ENCODE results near the gene SOCS2.

Gene SOCS2

DNA sequence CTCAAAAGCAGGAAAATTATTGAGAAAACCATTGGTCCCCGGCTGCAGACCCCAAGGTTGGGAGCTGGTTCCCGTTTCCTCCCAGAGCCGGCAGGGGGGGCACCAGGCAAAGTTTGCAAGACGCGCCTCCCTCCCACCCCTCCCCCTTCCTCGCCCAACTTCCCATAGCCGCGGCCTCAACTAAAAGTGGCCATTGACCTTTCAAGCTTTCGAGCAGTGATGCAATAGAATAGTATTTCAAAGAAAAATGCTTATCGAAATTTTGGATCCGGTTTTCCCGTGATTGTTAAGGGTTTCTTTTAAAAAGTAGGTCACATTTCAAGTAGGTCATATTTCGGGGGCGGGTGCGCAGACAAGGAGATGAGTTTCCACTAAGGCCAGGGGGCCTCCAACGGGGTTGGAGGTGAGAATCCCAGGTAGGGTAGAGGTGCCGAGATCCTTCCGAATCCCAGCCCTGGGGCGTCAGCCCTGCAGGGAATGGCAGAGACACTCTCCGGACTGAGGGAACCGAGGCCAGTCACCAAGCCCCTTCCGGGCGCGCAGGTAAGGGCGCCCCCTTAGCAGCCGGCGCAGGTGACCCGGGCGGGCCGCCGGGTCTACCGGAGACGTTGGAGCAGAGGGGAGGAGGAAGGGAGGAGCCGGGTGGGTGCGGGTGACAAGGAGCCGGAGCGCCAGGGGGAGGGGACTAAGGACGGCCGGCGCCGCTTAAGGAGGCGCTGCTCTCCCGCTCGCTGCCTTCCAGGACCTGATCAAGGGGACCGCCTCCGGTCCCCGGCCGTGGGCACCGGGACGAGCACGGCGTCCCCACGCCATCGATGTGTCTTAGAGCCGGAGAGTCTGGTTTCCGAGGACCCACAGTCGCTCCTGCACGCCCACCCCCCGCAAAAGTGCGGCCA, 2.6 kb upstream of the SOCS2 start (continued):
- no peak for TF ChIP-seq ZNF169 (tag by site-specific recombination; IDR thresholded peaks at IDR 0.05)
- 0 out of 2 replicates have a peak, but pooled peaks have one; percentile 7 for TF ChIP-seq PRDM1 (tag by site-specific recombination; IDR thresholded peaks at IDR 0.05)
- TF ChIP-seq ZNF302 (tag by site-specific recombination; IDR thresholded peaks at IDR 0.05; ENCODE audit: low read depth): no peak
- TF ChIP-seq ZNF366 (tag by site-specific recombination; conservative IDR thresholded peaks at IDR 0.05): peak; percentile 40; the same call in 1 of the 2 replicates
- no peak for TF ChIP-seq SETDB1 (IDR thresholded peaks at IDR 0.05; ENCODE audit: insufficient read length, low read length)
- no peak for TF ChIP-seq GLI4 (tag by site-specific recombination; IDR thresholded peaks at IDR 0.05)
- TF ChIP-seq ZNF19 (tag by site-specific recombination; IDR thresholded peaks at IDR 0.05; ENCODE audit: low read depth): no peak
- TF ChIP-seq GLIS2 (tag by site-specific recombination; IDR thresholded peaks at IDR 0.05): no peak
- peak; percentile 96 for TF ChIP-seq ZNF335 (tag by site-specific recombination; conservative IDR thresholded peaks at IDR 0.05)
- TF ChIP-seq, protein P1, sequence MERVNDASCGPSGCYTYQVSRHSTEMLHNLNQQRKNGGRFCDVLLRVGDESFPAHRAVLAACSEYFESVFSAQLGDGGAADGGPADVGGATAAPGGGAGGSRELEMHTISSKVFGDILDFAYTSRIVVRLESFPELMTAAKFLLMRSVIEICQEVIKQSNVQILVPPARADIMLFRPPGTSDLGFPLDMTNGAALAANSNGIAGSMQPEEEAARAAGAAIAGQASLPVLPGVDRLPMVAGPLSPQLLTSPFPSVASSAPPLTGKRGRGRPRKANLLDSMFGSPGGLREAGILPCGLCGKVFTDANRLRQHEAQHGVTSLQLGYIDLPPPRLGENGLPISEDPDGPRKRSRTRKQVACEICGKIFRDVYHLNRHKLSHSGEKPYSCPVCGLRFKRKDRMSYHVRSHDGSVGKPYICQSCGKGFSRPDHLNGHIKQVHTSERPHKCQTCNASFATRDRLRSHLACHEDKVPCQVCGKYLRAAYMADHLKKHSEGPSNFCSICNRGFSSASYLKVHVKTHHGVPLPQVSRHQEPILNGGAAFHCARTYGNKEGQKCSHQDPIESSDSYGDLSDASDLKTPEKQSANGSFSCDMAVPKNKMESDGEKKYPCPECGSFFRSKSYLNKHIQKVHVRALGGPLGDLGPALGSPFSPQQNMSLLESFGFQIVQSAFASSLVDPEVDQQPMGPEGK (tag by site-specific recombination; IDR thresholded peaks at IDR 0.05): peak; percentile 8; the same call in 1 of the 2 replicates
- TF ChIP-seq ZNF211 (tag by site-specific recombination; IDR thresholded peaks at IDR 0.05; ENCODE audit: low read depth): no peak
- no peak for TF ChIP-seq ZNF555 (tag by site-specific recombination; conservative IDR thresholded peaks at IDR 0.05)
- TF ChIP-seq, protein P2, sequence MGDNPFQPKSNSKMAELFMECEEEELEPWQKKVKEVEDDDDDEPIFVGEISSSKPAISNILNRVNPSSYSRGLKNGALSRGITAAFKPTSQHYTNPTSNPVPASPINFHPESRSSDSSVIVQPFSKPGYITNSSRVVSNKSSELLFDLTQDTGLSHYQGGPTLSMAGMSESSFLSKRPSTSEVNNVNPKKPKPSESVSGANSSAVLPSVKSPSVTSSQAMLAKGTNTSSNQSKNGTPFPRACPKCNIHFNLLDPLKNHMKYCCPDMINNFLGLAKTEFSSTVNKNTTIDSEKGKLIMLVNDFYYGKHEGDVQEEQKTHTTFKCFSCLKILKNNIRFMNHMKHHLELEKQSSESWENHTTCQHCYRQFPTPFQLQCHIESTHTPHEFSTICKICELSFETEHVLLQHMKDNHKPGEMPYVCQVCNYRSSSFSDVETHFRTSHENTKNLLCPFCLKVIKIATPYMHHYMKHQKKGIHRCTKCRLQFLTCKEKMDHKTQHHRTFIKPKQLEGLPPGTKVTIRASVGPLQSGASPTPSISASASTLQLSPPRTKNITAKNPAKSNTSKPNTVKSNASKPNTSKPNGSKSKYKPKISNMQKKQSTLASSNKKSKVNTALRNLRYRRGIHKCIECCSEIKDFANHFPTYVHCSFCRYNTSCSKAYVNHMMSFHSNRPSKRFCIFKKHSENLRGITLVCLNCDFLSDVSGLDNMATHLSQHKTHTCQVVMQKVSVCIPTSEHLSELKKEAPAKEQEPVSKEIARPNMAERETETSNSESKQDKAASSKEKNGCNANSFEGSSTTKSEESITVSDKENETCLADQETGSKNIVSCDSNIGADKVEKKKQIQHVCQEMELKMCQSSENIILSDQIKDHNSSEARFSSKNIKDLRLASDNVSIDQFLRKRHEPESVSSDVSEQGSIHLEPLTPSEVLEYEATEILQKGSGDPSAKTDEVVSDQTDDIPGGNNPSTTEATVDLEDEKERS (tag by site-specific recombination; IDR thresholded peaks at IDR 0.05): no peak
- no peak for TF ChIP-seq ZBTB8A (tag by site-specific recombination; IDR thresholded peaks at IDR 0.05)
- no peak for TF ChIP-seq ZNF549 (tag by site-specific recombination; IDR thresholded peaks at IDR 0.05)
- TF ChIP-seq, protein P3, sequence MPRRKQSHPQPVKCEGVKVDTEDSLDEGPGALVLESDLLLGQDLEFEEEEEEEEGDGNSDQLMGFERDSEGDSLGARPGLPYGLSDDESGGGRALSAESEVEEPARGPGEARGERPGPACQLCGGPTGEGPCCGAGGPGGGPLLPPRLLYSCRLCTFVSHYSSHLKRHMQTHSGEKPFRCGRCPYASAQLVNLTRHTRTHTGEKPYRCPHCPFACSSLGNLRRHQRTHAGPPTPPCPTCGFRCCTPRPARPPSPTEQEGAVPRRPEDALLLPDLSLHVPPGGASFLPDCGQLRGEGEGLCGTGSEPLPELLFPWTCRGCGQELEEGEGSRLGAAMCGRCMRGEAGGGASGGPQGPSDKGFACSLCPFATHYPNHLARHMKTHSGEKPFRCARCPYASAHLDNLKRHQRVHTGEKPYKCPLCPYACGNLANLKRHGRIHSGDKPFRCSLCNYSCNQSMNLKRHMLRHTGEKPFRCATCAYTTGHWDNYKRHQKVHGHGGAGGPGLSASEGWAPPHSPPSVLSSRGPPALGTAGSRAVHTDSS (tag by site-specific recombination; IDR thresholded peaks at IDR 0.05): no peak
- peak; percentile 41; the same call in 1 of the 2 replicates for TF ChIP-seq ZNF560 (tag by site-specific recombination; IDR thresholded peaks at IDR 0.05; ENCODE audit: borderline replicate concordance)
- no peak for TF ChIP-seq ZNF48 (tag by site-specific recombination; IDR thresholded peaks at IDR 0.05)
- no peak for TF ChIP-seq ZNF175 (tag by site-specific recombination; IDR thresholded peaks at IDR 0.05)
- TF ChIP-seq, protein P4, sequence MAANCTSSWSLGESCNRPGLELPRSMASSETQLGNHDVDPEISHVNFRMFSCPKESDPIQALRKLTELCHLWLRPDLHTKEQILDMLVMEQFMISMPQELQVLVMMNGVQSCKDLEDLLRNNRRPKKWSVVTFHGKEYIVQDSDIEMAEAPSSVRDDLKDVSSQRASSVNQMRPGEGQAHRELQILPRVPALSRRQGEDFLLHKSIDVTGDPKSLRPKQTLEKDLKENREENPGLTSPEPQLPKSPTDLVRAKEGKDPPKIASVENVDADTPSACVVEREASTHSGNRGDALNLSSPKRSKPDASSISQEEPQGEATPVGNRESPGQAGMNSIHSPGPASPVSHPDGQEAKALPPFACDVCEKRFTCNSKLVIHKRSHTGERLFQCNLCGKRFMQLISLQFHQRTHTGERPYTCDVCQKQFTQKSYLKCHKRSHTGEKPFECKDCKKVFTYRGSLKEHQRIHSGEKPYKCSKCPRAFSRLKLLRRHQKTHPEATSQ (tag by site-specific recombination; IDR thresholded peaks at IDR 0.05): no peak
- 0 out of 2 replicates have a peak, but pooled peaks have one; percentile 13 for TF ChIP-seq REPIN1 (tag by site-specific recombination; IDR thresholded peaks at IDR 0.05; ENCODE audit: low read depth)
- TF ChIP-seq KLF1 (tag by site-specific recombination; IDR thresholded peaks at IDR 0.05): peak; percentile 29; the same call in 1 of the 2 replicates
- TF ChIP-seq, protein P5, sequence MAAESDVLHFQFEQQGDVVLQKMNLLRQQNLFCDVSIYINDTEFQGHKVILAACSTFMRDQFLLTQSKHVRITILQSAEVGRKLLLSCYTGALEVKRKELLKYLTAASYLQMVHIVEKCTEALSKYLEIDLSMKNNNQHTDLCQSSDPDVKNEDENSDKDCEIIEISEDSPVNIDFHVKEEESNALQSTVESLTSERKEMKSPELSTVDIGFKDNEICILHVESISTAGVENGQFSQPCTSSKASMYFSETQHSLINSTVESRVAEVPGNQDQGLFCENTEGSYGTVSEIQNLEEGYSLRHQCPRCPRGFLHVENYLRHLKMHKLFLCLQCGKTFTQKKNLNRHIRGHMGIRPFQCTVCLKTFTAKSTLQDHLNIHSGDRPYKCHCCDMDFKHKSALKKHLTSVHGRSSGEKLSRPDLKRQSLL (tag by site-specific recombination; IDR thresholded peaks at IDR 0.05): peak; percentile 29; the same call in 1 of the 2 replicates
- no peak for TF ChIP-seq YY2 (tag by site-specific recombination; IDR thresholded peaks at IDR 0.05)
- TF ChIP-seq ZNF10 (tag by site-specific recombination; IDR thresholded peaks at IDR 0.05): no peak
- TF ChIP-seq ZEB2 (tag by site-specific recombination; IDR thresholded peaks at IDR 0.05): peak; percentile 74
- no peak; the same call in 1 of the 2 replicates for TF ChIP-seq KLF8 (tag by site-specific recombination; IDR thresholded peaks at IDR 0.05)
- TF ChIP-seq ZNF266 (tag by site-specific recombination; IDR thresholded peaks at IDR 0.05; ENCODE audit: low read depth): no peak
- TF ChIP-seq SP2 (tag by site-specific recombination; IDR thresholded peaks at IDR 0.05): peak; percentile 64
- peak; percentile 82 for TF ChIP-seq ZNF341 (tag by site-specific recombination; IDR thresholded peaks at IDR 0.05; ENCODE audit: low read depth)
- no peak for TF ChIP-seq ZNF121 (tag by site-specific recombination; IDR thresholded peaks at IDR 0.05)
